ENCODE data around the gene RNF214.

- no peak for TF ChIP-seq CTCF (IDR thresholded peaks at IDR 0.05)
- no peak for TF ChIP-seq POLR2A (IDR thresholded peaks at IDR 0.05)
These were observed 11.3 kb upstream of the RNF214 start for GRCh38 chr11:117220999-117221774.

All from esophagus squamous epithelium (tissue), 4 donors.